Measurements from ENCODE around the gene WDCP. TPM values are rescaled to one million over a fixed set of nuclear protein-coding genes. Genes with fewer than 3 reads are reported as not detected.

The WDCP gene
- total and polyA plus RNA-seq, 2 donors from 2014 or later: 2.9 to 11.7 TPM

DNA sequence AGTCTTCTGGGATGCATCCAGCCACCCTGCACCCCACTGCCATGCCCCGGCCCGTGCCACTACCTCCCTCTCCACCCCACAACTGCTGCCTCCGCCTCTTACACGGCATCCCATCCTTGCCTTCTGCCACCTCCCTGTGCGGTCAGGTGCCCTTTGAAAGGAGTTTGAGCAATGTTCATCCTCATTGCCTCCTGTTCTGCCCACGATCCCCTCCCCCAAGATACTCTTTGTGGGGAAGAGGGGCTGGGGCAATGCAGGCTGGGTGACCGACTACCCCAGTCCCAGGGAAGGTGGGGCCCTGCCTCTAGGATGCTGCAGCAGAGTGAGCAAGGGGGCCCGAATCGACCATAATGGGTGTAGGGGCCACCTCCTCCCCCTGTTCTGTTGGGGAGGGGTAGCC, 28.9 kb downstream of the WDCP start:
- no peak for FAIRE-seq
- peaks cover 0 to 2% (median 0%) of the 10 kb centered on the region in 3 donors for H3K36me3 ChIP-seq (ENCODE audit: control insufficient read depth in 2 of 3, insufficient read depth in 3 of 3, low read length in 3 of 3)
- TF ChIP-seq, protein P1, sequence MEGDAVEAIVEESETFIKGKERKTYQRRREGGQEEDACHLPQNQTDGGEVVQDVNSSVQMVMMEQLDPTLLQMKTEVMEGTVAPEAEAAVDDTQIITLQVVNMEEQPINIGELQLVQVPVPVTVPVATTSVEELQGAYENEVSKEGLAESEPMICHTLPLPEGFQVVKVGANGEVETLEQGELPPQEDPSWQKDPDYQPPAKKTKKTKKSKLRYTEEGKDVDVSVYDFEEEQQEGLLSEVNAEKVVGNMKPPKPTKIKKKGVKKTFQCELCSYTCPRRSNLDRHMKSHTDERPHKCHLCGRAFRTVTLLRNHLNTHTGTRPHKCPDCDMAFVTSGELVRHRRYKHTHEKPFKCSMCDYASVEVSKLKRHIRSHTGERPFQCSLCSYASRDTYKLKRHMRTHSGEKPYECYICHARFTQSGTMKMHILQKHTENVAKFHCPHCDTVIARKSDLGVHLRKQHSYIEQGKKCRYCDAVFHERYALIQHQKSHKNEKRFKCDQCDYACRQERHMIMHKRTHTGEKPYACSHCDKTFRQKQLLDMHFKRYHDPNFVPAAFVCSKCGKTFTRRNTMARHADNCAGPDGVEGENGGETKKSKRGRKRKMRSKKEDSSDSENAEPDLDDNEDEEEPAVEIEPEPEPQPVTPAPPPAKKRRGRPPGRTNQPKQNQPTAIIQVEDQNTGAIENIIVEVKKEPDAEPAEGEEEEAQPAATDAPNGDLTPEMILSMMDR (IDR thresholded peaks at IDR 0.05; ENCODE audit: borderline replicate concordance, extremely low read depth, insufficient read depth): no peak
- DNase-seq: no peak
- no peaks in the 10 kb centered on the region for H3K4me1 ChIP-seq (ENCODE audit: control insufficient read depth in 2 of 3, insufficient read depth in 2 of 3, low read depth in 1 of 3, low read length in 3 of 3)
- H3K27ac ChIP-seq (ENCODE audit: low read depth in 2 of 2, low read length in 2 of 2): no peak overlapping the region
- no peak overlapping the region for H3K4me3 ChIP-seq (ENCODE audit: low read length in 3 of 3)
- no peaks in the 10 kb centered on the region for H3K9me3 ChIP-seq (ENCODE audit: control insufficient read depth in 2 of 3, insufficient read depth in 1 of 3, low read length in 3 of 3)
- no peak overlapping the region for H3K9ac ChIP-seq (ENCODE audit: low read length in 3 of 3)
- H3K27me3 ChIP-seq (ENCODE audit: control insufficient read depth, insufficient read depth, low read length): no peaks in the 10 kb centered on the region
- intact Hi-C loops (cut with DNase I): no loop called here

DNA sequence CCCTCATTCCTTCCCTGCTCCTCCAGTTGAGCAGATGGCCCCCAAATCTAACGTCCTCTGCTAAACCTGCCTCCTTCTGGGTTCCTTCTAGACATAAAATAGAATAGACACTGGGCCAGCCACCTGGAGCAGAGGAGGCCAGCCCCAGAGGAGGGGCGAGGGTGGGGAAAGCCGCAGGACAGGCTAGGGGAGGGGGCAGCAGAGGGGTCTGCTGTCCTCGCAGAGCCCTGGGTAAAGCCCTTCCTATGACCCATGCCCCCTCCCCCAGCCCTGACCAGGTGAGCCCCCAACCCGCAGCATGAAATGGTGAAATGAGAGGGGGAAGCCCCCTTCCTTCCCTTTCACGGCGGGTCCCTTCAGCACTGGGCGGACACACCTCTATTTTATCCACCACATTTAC, 29.5 kb downstream of the WDCP start:
- TF ChIP-seq, protein P1 (IDR thresholded peaks at IDR 0.05; ENCODE audit: borderline replicate concordance, extremely low read depth, insufficient read depth): no peak
- no peak overlapping the region for H3K27ac ChIP-seq (ENCODE audit: low read depth in 2 of 2, low read length in 2 of 2)
- no peak overlapping the region for H3K9ac ChIP-seq (ENCODE audit: low read length in 3 of 3)
- no peaks in the 10 kb centered on the region for H3K27me3 ChIP-seq (ENCODE audit: control insufficient read depth, insufficient read depth, low read length)
- H3K4me3 ChIP-seq (ENCODE audit: low read length in 3 of 3): no peak overlapping the region
- intact Hi-C loops (cut with DNase I): no loop called here
- no peaks in the 10 kb centered on the region for H3K9me3 ChIP-seq (ENCODE audit: control insufficient read depth in 2 of 3, insufficient read depth in 1 of 3, low read length in 3 of 3)
- H3K4me1 ChIP-seq (ENCODE audit: control insufficient read depth in 2 of 3, insufficient read depth in 2 of 3, low read depth in 1 of 3, low read length in 3 of 3): no peaks in the 10 kb centered on the region
- H3K36me3 ChIP-seq (ENCODE audit: control insufficient read depth in 2 of 3, insufficient read depth in 3 of 3, low read length in 3 of 3): no peaks in the 10 kb centered on the region
- FAIRE-seq (no peak), DNase-seq (no peak)

DNA sequence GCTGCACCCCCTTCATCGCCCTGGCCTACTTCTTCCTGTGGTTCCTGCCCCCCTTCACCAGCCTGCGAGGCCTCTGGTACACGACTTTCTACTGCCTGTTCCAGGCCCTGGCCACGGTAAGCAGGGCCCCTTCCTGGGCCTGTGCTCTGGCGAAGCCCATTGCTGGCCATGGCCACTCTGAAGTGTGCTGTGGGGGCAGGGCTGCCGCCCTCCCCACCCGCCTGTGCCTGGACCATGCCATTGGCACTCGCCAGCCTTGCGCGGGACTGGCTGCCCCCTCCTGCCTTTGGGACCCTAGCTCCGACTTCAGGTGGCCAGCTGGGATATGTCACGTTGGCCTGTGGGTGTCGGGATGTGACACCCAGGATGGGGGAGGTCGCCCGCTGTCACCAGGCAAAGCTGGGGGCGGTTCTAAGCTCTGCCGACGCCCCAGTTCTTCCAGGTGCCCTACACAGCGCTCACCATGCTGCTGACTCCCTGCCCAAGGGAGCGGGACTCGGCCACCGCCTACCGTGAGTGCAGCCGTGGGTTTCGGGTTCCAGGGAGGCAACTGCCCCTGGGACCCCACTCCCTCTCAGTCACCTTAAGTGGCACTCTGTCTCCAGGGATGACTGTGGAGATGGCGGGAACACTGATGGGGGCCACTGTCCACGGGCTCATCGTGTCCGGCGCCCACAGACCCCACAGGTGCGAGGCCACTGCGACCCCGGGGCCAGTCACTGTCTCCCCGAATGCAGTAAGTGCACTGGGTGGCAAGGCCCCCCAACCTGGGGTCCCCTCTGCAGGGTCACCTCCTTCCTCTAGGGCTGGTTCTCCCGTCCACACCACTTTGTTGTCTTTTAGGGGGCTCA, 30.1 kb downstream of the WDCP start:
- Histone ChIP-seq H3K27me3 (ENCODE audit: control insufficient read depth, insufficient read depth, low read length) (no peaks in the 10 kb centered on the region), H3K4me3 (ENCODE audit: low read length in 3 of 3) (no peak overlapping the region), H3K9me3 (ENCODE audit: control insufficient read depth in 2 of 3, insufficient read depth in 1 of 3, low read length in 3 of 3) (no peaks in the 10 kb centered on the region), H3K36me3 (ENCODE audit: control insufficient read depth in 2 of 3, insufficient read depth in 3 of 3, low read length in 3 of 3) (no peaks in the 10 kb centered on the region), H3K9ac (ENCODE audit: low read length in 3 of 3) (no peak overlapping the region), H3K27ac (ENCODE audit: low read depth in 2 of 2, low read length in 2 of 2) (no peak overlapping the region), H3K4me1 (ENCODE audit: control insufficient read depth in 2 of 3, insufficient read depth in 2 of 3, low read depth in 1 of 3, low read length in 3 of 3) (no peaks in the 10 kb centered on the region)
- TF ChIP-seq, protein P1 (IDR thresholded peaks at IDR 0.05; ENCODE audit: borderline replicate concordance, extremely low read depth, insufficient read depth): no peak
- DNase-seq: no peak
- intact Hi-C loops (cut with DNase I): no loop called here
- no peak for FAIRE-seq
